HG02610 (cell line): Measurements from ENCODE around the gene GSTP1.
"Not testable (repeated sequence)": the region's sequence is repeated elsewhere in the genome, so short reads cannot be mapped to it uniquely, and the experiment has no call there.

ENCODE experiments used
- ATAC-seq: cut with Tn5 transposase; IDR thresholded peaks from one replicate; pipeline ENCODE4 v1.9.1; 2021; ENCODE audit warnings: mild to moderate bottlenecking, moderate library complexity; ENCODE audit not compliant: unreplicated experiment

GSTP1 gene

DNA sequence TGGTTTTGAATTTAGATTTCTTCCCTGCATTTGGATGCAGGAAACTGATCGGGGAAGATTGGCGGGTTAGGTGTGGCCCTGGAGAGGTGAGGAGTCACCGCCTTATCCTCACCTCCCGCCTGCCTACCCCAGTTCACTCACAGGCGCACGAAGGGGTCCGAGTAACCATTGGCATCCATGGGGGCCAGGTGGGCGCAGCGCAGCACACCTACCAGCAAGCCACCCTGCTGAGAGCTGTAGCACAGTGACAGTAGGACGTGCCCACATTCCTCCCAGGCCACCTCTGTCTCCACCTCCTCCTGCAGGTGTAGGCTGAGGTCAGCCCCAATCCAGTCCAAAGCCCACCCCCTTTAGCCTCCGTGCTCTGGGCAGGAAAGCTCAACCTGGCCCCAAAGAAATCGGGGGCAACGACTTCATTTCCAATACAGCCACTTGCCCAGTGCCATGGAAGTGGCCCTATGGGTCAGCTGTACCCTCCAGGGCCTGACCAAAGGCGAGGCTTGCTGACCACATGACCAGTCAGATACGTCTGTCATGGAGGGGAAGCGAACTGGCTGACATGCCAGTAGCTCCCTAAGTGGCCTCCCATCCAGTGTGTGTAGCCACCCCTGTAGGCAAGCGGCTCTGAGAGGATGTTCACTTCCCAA, 29.8 kb downstream of the GSTP1 start:
- no peak for ATAC-seq

DNA sequence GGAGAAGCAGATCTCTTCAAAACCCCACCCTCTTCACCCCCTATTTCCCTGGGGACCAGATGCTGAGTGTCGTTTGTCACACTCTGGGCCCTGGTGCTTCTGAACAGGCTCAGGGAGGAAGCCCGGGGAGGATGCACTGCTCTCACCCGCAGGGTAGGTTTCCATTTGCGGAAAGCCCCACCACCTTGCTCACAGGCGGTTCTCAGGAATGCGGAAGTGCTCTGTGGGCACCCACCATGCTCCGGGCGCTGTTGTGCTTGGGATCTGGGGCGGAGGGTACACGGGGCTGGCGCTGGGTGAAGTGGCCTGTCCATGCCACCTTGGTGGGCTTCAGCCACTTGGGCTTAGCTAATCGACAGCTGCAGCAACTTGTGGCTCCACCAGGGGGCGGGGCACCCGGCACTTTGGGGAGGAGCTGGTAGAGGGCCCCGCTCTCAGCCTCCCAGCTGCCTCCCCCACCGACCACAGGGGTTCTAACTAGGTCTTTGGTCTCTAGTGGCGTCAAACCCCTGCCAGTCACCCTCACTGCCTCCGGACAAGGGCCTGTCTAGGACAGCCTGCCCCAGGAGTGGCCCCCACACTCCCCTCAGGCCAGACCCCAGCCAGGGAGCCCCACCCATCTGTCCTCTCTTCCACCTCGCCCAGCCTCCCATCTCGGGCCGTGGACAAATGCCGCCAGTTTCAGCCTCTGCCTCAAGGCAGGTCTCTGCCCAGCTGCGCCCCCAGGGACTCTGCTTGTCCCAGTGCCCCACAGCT, 30.5 kb downstream of the GSTP1 start:
- ATAC-seq: peak; percentile 83

DNA sequence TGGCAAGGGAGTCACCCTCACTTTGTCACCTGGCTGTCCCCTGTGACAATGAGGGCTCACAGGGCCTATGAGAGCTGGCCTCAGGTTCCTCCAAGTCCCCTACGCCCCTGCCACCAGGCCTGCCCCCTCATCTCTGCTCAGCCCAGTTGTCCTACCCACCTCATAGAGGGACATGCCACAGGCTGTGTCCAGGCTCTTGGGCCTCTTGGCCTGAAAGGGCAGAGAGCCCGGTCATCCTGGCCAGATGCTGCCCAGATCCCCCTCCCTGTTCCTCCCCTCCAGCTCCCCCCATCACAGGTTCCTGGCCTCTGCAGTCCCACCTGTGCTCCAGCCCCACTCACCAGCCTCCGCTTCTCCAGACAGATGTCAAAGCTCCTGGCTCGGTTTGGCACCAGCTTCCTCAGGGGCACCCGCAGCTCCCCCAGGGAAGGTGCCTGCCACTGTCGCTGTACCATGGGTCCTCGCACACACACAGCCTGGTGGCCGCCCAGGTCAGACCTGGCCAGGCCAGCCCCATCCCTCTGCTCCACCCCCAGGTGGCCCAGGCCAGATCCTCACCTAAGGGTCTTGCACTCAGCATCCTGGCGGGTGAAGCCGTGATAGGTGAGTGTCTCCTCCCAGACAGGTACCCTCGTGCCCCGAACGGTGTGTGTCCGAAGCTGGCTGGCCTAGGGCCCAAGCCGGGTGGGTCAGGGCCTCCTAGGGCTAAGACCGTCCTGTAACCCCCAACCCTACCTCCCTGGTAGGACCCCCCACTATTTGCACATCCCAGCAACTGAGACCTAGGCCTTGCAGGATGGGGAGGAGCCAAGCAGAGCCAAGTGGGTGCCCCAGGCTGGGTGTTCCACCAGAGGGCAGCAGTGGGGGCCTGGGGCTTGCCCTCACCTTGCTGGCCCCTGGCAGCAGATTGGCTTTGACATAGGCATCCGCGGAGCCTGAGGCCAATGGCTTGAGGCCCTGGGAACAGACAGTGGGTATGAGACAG, 31.4 kb downstream of the GSTP1 start:
- ATAC-seq: no peak

DNA sequence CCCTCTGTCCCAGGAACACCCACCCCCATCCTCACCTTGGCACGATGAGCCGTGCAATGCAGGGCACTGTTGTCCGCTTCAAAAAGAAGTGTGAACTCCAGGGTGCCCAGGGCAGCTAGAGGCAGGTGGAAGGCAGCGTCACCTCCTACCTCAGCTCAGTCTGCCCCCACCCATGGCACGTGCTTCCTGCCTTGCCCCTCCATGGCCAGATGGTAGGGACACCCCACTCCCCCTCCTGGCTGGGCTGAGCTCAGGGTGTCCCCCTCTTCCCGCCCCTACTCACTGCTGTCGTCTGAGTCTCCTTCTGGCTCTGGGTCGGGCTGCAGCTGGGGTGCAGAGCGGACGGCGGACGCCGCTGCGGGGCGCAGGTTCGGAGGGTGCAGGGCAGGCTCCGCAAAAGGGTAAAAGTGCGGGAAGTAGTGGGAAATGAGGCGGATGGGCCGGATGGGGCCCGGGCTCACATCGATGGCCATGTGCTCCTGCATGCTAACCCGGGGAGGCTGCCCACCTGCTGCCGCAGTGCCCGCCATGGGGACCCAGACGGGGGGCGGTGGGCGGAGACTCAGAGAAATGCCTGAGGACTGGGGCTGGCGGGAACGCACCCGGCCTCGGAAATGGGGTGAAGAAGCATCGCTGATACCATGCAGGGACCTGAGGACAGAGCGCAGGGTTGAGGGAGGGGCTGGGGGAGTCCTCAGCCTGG, 32.3 kb downstream of the GSTP1 start:
- no peak for ATAC-seq

GRCh38 chr11:67616431-67617242, 33.0 kb downstream of the GSTP1 start:
- no peak for ATAC-seq

- no peak for ATAC-seq
Measured at GRCh38 chr11:67617243-67617953, 33.8 kb downstream of the GSTP1 start.

DNA sequence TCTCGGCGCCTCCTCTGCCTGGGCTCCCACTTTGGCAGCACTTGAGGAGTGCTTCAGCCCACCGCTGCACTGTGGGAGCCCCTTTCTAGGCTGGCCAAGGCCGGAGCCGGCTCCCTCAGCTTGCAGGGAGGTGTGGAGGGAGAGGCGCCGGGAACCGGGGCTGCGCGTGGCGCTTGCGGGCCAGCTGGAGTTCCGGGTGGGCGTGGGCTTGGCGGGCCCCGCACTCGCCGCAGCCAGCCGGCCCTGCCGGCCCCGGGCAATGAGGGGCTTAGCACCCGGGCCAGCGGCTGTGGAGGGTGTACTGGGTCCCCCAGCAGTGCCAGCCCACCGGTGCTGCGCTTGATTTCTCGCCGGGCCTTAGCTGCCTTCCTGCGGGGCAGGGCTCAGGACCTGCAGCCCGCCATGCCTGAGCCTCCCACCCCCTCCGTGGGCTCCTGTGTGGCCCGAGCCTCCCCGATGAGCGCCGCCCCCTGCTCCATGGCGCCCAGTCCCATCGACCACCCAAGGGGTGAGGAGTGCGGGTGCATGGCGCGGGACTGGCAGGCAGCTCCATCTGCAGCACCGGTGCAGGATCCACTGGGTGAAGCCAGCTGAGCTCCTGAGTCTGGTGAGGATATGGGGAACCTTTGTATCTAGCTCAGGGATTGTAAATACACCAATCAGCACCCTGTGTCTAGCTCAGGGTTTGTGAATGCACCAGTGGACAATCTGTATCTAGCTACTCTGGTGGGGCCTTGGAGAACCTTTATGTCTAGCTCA, 35.5 kb downstream of the GSTP1 start:
- not testable (repeated sequence) for ATAC-seq

DNA sequence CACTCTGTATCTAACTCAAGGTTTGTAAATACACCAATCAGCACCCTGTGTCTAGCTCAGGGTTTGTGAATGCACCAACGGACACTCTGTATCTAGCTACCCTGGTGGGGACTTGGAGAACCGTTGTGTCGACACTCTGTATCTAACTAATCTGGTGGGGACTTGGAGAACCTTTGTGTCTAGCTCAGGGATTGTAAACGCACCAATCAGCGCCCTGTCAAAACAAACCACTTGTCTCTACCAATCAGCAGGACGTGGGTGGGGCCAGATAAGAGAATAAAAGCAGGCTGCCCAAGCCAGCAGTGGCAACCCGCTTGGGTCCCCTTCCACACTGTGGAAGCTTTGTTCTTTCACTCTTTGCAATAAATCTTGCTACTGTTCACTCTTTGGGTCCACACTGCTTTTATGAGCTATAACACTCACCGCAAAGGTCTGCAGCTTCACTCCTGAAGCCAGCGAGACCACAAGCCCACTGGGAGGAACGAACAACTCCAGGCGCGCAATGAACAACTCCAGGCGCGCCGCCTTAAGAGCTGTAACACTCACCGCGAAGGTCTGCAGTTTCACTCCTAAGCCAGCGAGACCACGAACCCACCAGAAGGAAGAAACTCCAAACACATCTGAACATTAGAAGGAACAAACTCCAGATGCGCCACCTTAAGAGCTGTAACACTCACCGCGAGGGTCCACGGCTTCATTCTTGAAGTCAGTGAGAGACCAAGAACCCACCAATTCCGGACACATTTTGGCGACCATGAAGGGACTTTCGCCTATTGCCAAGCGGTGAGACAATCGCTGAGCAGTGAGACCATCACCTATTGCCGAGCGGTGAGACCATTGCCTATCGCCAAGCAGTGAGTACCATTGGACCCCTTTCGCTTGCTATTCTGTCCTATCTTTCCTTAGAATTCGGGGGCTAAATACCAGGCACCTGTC, 36.3 kb downstream of the GSTP1 start:
- ATAC-seq: not testable (repeated sequence)

DNA sequence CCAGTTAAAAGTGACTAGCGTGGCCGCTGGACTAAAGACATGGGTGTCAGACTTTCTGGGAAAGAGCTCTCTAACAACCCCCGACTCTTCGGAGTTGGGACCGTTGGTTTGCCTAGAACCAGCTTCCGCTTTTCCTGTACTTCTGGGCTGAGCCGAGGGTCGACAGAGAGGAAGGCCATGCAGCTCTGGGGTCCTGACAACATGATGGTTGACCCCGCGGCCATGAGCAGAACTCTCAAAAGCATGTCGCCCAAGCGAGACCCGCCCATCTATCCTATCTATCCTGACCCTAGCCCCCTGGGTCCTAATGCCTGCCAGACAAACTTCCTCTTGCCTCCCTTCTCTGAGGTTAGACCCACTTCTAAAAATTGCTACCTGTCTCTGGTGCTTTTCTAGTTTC, 37.0 kb downstream of the GSTP1 start:
- ATAC-seq: not testable (repeated sequence)

- ATAC-seq: not testable (repeated sequence)
Measured at GRCh38 chr11:67621928-67622327, 38.3 kb downstream of the GSTP1 start.

DNA sequence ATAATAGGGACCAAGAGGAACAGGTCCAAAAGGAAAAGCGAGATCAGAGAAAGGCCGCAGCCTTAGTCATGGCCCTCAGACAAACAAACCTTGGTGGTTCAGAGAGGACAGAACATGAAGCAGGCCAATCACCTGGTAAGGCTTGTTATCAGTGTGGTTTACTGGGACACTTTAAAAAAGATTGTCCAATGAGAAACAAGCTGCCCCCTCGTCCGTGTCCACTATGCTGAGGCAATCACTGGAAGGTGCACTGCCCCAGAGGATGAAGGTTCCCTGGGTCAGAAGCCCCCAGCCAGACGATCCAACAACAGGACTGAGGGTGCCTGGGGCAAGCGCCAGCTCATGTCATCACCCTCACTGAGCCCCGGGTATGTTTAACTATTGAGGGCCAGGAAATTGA, 39.3 kb downstream of the GSTP1 start:
- not testable (repeated sequence) for ATAC-seq

- ATAC-seq: not testable (repeated sequence)
Measured at GRCh38 chr11:67623795-67624194, 40.2 kb downstream of the GSTP1 start.

GRCh38 chr11:67626131-67626833, 42.7 kb downstream of the GSTP1 start:
- not testable (repeated sequence) for ATAC-seq

- ATAC-seq: no peak
Measured at GRCh38 chr11:67626970-67627369, 43.4 kb downstream of the GSTP1 start.

DNA sequence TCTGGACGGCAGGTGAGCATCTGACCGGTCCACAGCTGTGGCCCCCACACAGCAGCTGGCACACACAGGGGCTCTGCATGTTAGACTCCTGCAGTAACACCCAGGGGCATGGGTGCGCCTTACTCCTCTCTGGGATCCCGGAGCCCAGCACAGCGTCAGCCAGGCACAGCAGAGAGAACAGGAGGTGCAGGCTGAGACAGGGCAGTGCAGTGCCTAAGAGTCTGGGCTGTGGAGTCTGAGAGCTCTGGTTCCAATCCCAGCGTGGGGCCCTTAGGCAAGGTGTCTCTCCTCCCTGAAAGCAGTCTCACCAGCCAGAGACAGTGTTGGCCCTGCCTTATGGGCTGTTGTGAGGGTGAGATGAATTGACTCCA, 43.8 kb downstream of the GSTP1 start:
- ATAC-seq: no peak

DNA sequence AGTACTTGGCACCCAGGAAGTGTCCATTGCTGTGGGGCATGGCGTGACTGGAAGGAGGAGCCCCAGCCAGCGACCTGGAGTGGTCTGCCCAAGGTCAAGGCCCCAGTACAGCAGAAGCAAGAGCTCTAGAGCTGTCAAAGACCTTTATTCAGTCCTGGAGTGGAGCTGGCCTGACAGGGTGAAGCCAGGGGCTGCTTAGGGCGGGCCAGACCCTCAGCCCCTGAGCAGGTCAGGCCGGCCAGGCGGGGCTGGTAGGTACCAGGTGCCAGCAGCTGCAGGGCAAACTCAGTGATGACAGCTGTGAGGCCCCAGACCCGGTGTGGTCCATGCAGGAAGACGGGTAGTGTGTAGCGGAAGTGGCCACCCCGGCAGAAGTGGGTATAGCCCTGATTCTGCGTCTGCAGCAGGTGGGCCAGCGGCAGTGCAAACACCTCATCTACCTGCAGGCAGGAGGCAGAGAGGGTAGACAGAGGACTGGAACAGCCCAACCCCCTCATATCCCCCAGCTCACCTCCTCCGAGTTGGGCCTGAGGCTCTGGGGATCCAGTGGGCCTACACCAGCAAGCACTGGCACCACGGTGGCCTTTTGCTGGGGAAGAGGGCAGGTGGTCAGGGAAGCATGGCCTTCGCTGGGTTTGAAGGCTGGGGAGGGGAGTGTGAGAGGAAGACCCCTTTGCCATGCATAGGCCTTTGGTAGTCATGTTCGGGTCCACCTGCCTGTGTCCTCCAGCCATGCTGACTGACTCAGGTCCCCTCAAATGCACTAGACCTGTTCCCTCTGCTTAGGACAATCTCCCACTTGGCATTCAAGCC, 44.4 kb downstream of the GSTP1 start:
- no peak for ATAC-seq
